Activated CD8-positive, alpha-beta memory T cell treated with anti-CD3 and anti-CD28 coated beads, Interleukin-2, amount 50 U/mL, for 24 hours (primary cell): ENCODE data around the gene PROM2.
"Not testable (repeated sequence)": the region's sequence is repeated elsewhere in the genome, so short reads cannot be mapped to it uniquely, and the experiment has no call there.

Experiments
- DNase-seq: peaks from one replicate; pipeline ENCODE4 v3.0.0-alpha.2; 2020; ENCODE audit errors: extremely low read depth

PROM2 gene

GRCh38 chr2:95274291-95275150 is at the start of gene PROM2:
PROM2 (plus strand) TSS chr2:95274449; CDS start chr2:95274586, 137 bp downstream.
- DNase-seq: no peak

DNA sequence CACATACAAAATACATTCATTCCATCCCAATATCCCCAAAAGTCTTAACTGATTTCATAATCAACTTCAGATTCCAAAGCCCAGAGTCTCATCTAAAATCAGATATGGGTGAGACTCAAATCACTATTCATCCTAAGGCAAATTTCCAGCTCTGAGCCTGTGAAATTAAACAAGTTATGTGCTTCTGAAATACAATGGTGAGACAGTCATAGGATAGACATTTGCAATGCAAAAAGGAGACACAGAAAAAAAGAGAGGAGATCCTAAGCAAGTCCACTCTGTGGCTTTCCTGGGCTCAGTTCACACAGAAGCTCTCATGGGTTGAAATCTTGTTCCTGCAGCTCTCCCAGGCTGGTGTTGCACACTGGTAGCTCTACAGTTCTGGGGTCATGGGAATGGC is 48.6 kb upstream of the PROM2 start:
- no peak for DNase-seq

DNA sequence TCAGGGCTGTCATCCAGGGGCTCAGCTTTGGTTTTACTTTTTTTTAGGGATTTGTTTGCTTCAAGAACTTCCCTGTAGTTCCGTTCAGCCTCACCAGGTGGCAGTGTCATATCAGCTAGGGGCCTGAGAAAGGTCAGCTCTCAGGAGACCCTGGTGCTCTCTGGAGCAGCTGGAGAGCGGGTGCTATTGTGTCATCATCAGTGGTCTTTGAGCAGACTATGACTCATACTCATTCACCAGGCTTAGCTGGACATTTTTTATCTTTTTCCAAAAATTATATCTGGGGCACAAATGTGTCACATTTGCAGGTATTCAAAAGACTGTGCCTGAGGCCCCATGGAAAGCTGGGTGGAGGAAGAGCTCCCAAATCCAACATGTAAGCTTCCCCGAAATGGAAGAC is 42.5 kb upstream of the PROM2 start:
- no peak for DNase-seq

- DNase-seq: no peak
Observed at GRCh38 chr2:95232232-95232631, 42.0 kb upstream of the PROM2 start.

DNA sequence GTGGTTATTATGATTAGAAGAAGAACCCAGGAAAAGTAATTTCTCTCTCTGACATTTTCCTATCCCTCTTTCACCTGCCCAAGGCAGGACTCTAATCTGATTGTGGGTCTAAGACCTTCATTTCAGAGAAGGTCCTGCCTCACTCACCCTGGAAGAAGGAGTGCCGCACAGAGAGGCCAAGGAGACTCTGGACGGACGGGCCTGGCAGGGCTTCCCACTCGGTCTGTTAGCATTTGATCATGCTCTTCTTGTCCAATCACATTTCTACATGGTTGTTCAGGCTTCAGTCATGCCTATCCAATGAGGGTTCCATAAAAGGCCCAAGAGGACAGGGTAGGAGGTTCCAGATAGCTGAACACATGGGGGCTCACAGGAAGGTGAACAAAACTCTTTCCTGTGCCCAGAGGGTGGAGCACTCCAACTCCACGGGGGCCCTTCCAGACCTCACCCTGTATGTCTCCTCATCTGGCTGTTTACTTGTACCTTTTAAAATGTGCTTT is 39.9 kb upstream of the PROM2 start:
- DNase-seq: no peak

GRCh38 chr2:95234816-95235215 is 39.4 kb upstream of the PROM2 start:
- no peak for DNase-seq

DNA sequence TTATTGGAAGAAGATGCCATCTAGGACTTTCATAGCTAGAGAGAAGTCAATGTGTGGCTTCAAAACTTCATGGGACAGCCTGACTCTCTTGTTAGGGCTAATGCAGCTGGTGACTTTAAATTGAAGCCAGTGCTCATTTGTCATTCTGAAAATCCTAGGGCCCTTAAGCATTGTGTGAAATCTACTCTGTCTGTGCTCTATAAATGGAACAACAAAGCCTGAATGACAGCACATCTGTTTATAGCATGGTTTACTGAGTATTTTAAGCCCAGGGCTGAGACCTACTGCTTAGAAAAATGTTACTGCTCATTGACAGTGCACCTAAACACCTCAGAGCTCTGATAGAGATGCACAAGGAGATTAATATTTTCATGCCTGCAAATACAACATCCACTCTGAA is 36.1 kb upstream of the PROM2 start:
- no peak for DNase-seq

GRCh38 chr2:95240091-95240490 is 34.2 kb upstream of the PROM2 start:
- no peak for DNase-seq

- DNase-seq: no peak
Observed at GRCh38 chr2:95240556-95240955, 33.7 kb upstream of the PROM2 start.

GRCh38 chr2:95242084-95242483 is 32.2 kb upstream of the PROM2 start:
- DNase-seq: not testable (repeated sequence)

GRCh38 chr2:95258271-95258670 is 16.0 kb upstream of the PROM2 start:
- no peak for DNase-seq

DNA sequence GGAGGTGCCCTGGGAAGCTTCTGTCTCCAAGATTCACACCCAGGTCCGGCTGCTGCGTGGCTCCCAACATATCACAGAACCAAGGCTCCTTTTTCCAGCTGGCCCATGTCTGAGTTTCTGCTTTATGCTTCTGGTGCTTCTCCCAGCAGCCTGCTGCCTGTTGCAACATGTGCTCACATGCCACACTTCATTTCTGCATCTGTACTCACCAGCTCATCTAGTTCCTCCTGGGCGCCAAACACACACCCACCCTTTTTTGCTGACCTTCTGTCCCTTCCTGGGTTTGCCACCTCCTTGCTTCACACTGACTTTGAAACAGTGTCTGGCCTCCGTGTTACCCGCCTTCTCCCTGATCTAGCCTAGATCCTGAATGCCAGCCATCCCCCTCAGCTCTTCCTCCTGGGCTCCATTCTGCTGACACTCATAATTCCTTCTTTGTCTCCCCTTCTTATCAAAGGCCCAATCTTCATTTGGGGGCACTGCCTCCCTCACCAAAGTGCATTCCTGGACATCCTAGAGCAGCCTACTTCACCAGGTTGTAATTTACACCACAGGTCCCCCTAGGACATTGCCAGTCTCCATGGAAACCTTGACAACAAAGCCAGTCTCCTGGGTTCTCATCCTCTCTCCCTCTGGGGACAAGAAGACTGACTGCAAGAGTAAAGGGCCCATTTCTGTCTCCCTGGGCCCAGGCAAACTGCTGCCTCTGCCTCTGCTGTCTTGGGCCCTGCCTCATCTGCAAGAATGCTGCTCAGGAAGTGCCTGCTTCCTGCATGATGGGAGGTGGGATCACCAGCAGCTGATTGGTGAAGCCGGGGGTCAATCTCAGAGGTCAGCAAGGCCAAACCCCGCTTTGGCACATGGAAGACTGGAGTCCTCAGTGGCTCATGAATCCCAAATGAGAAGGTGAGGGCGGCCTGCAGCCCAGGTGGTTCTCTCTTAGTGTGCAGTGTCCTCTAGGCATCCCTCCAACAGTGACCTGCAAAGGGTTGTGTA is 13.9 kb upstream of the PROM2 start:
- no peak for DNase-seq

DNA sequence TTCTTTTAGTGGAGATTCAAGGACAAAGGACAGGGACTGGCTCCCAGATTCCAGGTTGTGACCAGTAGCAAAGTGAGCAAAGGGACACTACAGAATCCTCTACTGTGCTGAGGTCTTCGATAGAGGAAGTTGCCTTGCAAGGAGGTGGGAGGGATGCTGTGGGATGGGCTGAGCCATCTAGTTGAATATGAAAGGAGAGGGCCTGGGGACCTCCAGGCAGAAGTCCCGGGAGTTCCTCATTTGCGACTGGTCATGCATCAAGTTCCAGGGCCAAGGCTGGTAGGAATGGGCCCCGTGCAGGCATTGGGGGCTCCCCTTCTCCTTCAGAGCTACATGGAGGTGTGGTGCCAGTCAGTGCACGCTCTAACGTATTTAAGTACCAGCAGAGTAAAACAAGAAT is 12.6 kb upstream of the PROM2 start:
- DNase-seq: no peak

GRCh38 chr2:95262896-95263542 is 11.2 kb upstream of the PROM2 start:
- DNase-seq: no peak

DNA sequence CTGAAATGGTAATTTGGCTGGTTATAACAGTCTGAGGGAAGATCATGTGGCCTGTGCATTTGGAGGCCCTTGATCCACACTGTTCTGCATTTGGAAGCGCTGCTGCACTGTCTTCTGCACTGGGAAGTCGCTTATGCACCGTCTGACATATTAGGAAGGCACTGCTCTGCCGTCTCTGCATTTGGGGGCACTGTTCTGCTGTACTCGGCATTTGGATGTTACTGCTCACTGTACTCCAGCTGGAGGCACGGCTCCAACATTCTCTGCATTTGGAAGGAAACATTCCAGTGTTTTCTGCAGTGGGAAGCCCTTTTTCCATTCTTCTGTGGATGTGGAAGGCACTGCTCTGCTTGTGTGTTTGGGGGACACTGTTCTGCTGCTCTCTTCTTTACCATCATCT is 9.6 kb upstream of the PROM2 start:
- DNase-seq: no peak

- DNase-seq: no peak
Observed at GRCh38 chr2:95265182-95265581, 9.1 kb upstream of the PROM2 start.

GRCh38 chr2:95266781-95267430 is 7.3 kb upstream of the PROM2 start:
- DNase-seq: no peak

- DNase-seq: no peak
Observed at GRCh38 chr2:95267458-95268210, 6.6 kb upstream of the PROM2 start.

- DNase-seq: no peak
Observed at GRCh38 chr2:95268211-95269035, 5.8 kb upstream of the PROM2 start.
